HEK293 (cell line): ENCODE results near the gene DAAM1.

Experiments
- CTCF ChIA-PET: fragments of 350-600 bp; formaldehyde crosslinking; extraction: SDS; loops from one replicate; lab custom pipeline; 2021; ENCODE audit warnings: antibody characterized with exemption; lab: Yijun Ruan, JAX
- POLR2A ChIA-PET: fragments of 300-600 bp; formaldehyde crosslinking; extraction: SDS; loops from one replicate; lab custom pipeline; 2020; ENCODE audit warnings: antibody characterized with exemption, inconsistent platforms; lab: Yijun Ruan, JAX
- H3K27ac ChIP-seq: fragments of 200-500 bp; sonication (Bioruptor generic); 2 replicates; pipeline ENCODE4 v1.5.1; 2014; ENCODE audit warnings: low read depth, low read length, control low read depth, inconsistent platforms; ENCODE audit errors: extremely low read depth
- H3K36me3 ChIP-seq, 2 experiments: fragments of 200-500 bp in 1 of 2; sonication (Bioruptor generic) in 1 of 2; 1 replicate in 1 of 2; 2 replicates in 1 of 2; pipeline ENCODE4 v1.5.1; 2014 to 2017; ENCODE audit warnings: inconsistent platforms in 2 of 2, low read length in 2 of 2; ENCODE audit not compliant: control insufficient read depth in 2 of 2, insufficient read depth in 1 of 2
- H3K4me1 ChIP-seq: fragments of 200-500 bp; sonication (Bioruptor generic); 2 replicates; pipeline ENCODE4 v1.5.1; 2014; ENCODE audit warnings: mild to moderate bottlenecking, low read length, inconsistent platforms; ENCODE audit not compliant: control insufficient read depth, insufficient read depth
- H3K4me3 ChIP-seq: 2 replicates; pipeline ENCODE4 v1.5.1; 2011; ENCODE audit warnings: low read depth, mild to moderate bottlenecking, control low read depth, low read length, moderate library complexity
- H3K9me3 ChIP-seq: fragments of 200-500 bp; sonication (Bioruptor generic); 2 replicates; pipeline ENCODE4 v1.5.1; 2014; ENCODE audit warnings: low read depth, low read length, inconsistent platforms; ENCODE audit not compliant: control insufficient read depth, insufficient read depth
- FEZF1 ChIP-seq: fragments of 450-650 bp; formaldehyde crosslinking; IDR thresholded peaks from 2 replicates; pipeline ENCODE4 v1.5.1; 2016; ENCODE audit warnings: missing biosample characterization, missing genetic modification characterization
- HOXA7 ChIP-seq: sonication (generic); formaldehyde crosslinking; IDR thresholded peaks from 2 replicates; pipeline ENCODE4 v1.8.1; 2022; ENCODE audit warnings: missing genetic modification reagents, borderline replicate concordance
- KLF1 ChIP-seq: fragments of 450-650 bp; formaldehyde crosslinking; IDR thresholded peaks from 2 replicates; pipeline ENCODE4 v1.5.1; 2016; ENCODE audit warnings: missing biosample characterization, missing genetic modification characterization
- PBX3 ChIP-seq: sonication (generic); formaldehyde crosslinking; IDR thresholded peaks from 2 replicates; pipeline ENCODE4 v1.8.1; 2022; ENCODE audit warnings: mild to moderate bottlenecking, moderate library complexity, missing genetic modification reagents
- PRDM10 ChIP-seq: fragments of 450-650 bp; formaldehyde crosslinking; IDR thresholded peaks from 2 replicates; pipeline ENCODE4 v1.5.1; 2016; ENCODE audit warnings: missing biosample characterization, missing genetic modification characterization
- TCF7L2 ChIP-seq: IDR thresholded peaks from 2 replicates; pipeline ENCODE4 v1.6.1; 2011; ENCODE audit warnings: low read depth, mild to moderate bottlenecking, inconsistent platforms, low read length, moderate library complexity, borderline replicate concordance
- ZBTB17 ChIP-seq: fragments of 450-650 bp; formaldehyde crosslinking; IDR thresholded peaks from 2 replicates; pipeline ENCODE4 v1.5.1; 2016; ENCODE audit warnings: missing biosample characterization, missing genetic modification characterization
- ZFP3 ChIP-seq: fragments of 450-650 bp; formaldehyde crosslinking; IDR thresholded peaks from 2 replicates; pipeline ENCODE4 v1.5.1; 2016; ENCODE audit warnings: low read depth, missing biosample characterization, missing genetic modification characterization
- ZNF112 ChIP-seq: fragments of 450-650 bp; formaldehyde crosslinking; IDR thresholded peaks from 2 replicates; pipeline ENCODE4 v1.5.0; 2017; ENCODE audit warnings: missing biosample characterization, missing genetic modification characterization
- ZNF121 ChIP-seq: fragments of 450-650 bp; formaldehyde crosslinking; IDR thresholded peaks from 2 replicates; pipeline ENCODE4 v1.5.1; 2016; ENCODE audit warnings: missing biosample characterization, missing genetic modification characterization
- ZNF211 ChIP-seq: fragments of 450-650 bp; formaldehyde crosslinking; IDR thresholded peaks from 2 replicates; pipeline ENCODE4 v1.5.1; 2016; ENCODE audit warnings: low read depth, missing biosample characterization, missing genetic modification characterization
- ZNF354C ChIP-seq: fragments of 450-650 bp; formaldehyde crosslinking; IDR thresholded peaks from 2 replicates; pipeline ENCODE4 v1.5.1; 2016; ENCODE audit warnings: missing biosample characterization, missing genetic modification characterization, low read depth, borderline replicate concordance
- ZNF394 ChIP-seq: fragments of 450-650 bp; formaldehyde crosslinking; IDR thresholded peaks from 2 replicates; pipeline ENCODE4 v1.5.1; 2016; ENCODE audit warnings: missing biosample characterization, missing genetic modification characterization, mild to moderate bottlenecking, moderate library complexity, borderline replicate concordance
- ZNF596 ChIP-seq: fragments of 450-650 bp; IDR thresholded peaks from 2 replicates; pipeline ENCODE4 v1.5.0; 2018; ENCODE audit warnings: missing biosample characterization, mild to moderate bottlenecking, missing genetic modification characterization, moderate library complexity
- ZNF701 ChIP-seq: fragments of 450-650 bp; formaldehyde crosslinking; IDR thresholded peaks from 2 replicates; pipeline ENCODE4 v1.5.1; 2016; ENCODE audit warnings: missing biosample characterization, missing genetic modification characterization
- ZNF785 ChIP-seq: fragments of 450-650 bp; formaldehyde crosslinking; IDR thresholded peaks from 2 replicates; pipeline ENCODE4 v1.5.1; 2016; ENCODE audit warnings: missing biosample characterization, missing genetic modification characterization
- TF ChIP-seq, protein P1 (sequence below): fragments of 450-650 bp; formaldehyde crosslinking; IDR thresholded peaks from 2 replicates; pipeline ENCODE4 v1.5.1; 2017; ENCODE audit warnings: missing biosample characterization, missing genetic modification characterization
- TF ChIP-seq, protein P2 (sequence below): fragments of 450-650 bp; formaldehyde crosslinking; IDR thresholded peaks from 2 replicates; pipeline ENCODE4 v1.5.1; 2016; ENCODE audit warnings: missing biosample characterization, missing genetic modification characterization
- TF ChIP-seq, protein P3 (sequence below): fragments of 450-650 bp; formaldehyde crosslinking; IDR thresholded peaks from 2 replicates; pipeline ENCODE4 v1.5.1; 2017; ENCODE audit warnings: missing biosample characterization, missing genetic modification characterization
- TF ChIP-seq, protein P4 (sequence below): fragments of 450-650 bp; formaldehyde crosslinking; IDR thresholded peaks from 2 replicates; pipeline ENCODE4 v1.5.1; 2016; ENCODE audit warnings: missing biosample characterization, missing genetic modification characterization

Gene DAAM1

GRCh38 chr14:59320763-59321625 is 132.5 kb downstream of the DAAM1 start (continued):
- TF ChIP-seq ZFP3 (tag by site-specific recombination) (no peak), ZNF785 (tag by site-specific recombination) (no peak), ZNF701 (tag by site-specific recombination) (no peak), ZNF211 (tag by site-specific recombination) (no peak)
- TF ChIP-seq, protein P1, sequence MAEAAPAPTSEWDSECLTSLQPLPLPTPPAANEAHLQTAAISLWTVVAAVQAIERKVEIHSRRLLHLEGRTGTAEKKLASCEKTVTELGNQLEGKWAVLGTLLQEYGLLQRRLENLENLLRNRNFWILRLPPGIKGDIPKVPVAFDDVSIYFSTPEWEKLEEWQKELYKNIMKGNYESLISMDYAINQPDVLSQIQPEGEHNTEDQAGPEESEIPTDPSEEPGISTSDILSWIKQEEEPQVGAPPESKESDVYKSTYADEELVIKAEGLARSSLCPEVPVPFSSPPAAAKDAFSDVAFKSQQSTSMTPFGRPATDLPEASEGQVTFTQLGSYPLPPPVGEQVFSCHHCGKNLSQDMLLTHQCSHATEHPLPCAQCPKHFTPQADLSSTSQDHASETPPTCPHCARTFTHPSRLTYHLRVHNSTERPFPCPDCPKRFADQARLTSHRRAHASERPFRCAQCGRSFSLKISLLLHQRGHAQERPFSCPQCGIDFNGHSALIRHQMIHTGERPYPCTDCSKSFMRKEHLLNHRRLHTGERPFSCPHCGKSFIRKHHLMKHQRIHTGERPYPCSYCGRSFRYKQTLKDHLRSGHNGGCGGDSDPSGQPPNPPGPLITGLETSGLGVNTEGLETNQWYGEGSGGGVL = no peak
- TF ChIP-seq, protein P2, sequence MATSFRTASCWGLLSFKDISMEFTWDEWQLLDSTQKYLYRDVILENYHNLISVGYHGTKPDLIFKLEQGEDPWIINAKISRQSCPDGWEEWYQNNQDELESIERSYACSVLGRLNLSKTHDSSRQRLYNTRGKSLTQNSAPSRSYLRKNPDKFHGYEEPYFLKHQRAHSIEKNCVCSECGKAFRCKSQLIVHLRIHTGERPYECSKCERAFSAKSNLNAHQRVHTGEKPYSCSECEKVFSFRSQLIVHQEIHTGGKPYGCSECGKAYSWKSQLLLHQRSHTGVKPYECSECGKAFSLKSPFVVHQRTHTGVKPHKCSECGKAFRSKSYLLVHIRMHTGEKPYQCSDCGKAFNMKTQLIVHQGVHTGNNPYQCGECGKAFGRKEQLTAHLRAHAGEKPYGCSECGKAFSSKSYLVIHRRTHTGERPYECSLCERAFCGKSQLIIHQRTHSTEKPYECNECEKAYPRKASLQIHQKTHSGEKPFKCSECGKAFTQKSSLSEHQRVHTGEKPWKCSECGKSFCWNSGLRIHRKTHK = no peak

- H3K4me3 ChIP-seq = no peak overlapping the region
- peaks cover 0 to 6% of the 10 kb centered on the region in 2 experiments; a peak in 1 of 3 replicates for H3K36me3 ChIP-seq
- TF ChIP-seq ZBTB17 (tag by site-specific recombination) (no peak), TCF7L2 (no peak), FEZF1 (tag by site-specific recombination) (no peak), ZNF112 (tag by site-specific recombination) (no peak), HOXA7 (no peak), KLF1 (tag by site-specific recombination) (no peak), ZNF394 (tag by site-specific recombination) (no peak)
- TF ChIP-seq, protein P3, sequence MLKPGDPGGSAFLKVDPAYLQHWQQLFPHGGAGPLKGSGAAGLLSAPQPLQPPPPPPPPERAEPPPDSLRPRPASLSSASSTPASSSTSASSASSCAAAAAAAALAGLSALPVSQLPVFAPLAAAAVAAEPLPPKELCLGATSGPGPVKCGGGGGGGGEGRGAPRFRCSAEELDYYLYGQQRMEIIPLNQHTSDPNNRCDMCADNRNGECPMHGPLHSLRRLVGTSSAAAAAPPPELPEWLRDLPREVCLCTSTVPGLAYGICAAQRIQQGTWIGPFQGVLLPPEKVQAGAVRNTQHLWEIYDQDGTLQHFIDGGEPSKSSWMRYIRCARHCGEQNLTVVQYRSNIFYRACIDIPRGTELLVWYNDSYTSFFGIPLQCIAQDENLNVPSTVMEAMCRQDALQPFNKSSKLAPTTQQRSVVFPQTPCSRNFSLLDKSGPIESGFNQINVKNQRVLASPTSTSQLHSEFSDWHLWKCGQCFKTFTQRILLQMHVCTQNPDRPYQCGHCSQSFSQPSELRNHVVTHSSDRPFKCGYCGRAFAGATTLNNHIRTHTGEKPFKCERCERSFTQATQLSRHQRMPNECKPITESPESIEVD = no peak
- no peak overlapping the region for H3K27ac ChIP-seq
- 0 out of 2 replicates have a peak, but pooled peaks cover 2% of the 10 kb centered on the region for H3K4me1 ChIP-seq
- H3K9me3 ChIP-seq = no peaks in the 10 kb centered on the region
- CTCF ChIA-PET = no interaction called here
- POLR2A ChIA-PET = no interaction called here
Measured at GRCh38 chr14:59321626-59321949, 133.1 kb downstream of the DAAM1 start.

DNA sequence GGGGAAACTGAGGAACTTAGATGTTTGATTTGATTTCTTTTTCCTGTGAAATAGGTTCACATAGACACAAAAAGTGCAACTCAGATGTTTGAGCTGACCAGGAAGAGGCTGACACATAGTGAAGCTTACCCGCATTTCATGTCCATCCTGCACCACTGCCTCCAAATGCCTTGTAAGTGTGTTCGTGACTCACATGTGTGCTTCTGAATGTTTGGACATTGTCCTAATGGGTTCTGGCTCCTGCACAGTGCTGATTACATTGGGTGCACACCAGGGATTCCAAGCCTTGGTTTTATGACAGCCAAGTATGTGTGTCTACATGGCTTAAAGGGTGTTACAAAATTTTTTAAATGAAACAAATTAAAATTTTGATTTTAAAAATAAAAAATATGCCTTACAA is 137.4 kb downstream of the DAAM1 start:
- ChIA-PET POLR2A (no interaction called here), CTCF (no interaction called here)
- no peak overlapping the region for H3K27ac ChIP-seq
- no peak overlapping the region for H3K4me3 ChIP-seq
- H3K4me1 ChIP-seq = no peaks in the 10 kb centered on the region
- no peaks in the 10 kb centered on the region for H3K9me3 ChIP-seq
- peaks cover 0 to 11% of the 10 kb centered on the region in 2 experiments; a peak in 2 of 3 replicates for H3K36me3 ChIP-seq
- TF ChIP-seq ZNF121 (tag by site-specific recombination) (no peak), PRDM10 (tag by site-specific recombination) (no peak), PBX3 (CRISPR knock-in tag) (no peak), ZNF596 (no peak), ZNF354C (no peak)
- TF ChIP-seq, protein P4, sequence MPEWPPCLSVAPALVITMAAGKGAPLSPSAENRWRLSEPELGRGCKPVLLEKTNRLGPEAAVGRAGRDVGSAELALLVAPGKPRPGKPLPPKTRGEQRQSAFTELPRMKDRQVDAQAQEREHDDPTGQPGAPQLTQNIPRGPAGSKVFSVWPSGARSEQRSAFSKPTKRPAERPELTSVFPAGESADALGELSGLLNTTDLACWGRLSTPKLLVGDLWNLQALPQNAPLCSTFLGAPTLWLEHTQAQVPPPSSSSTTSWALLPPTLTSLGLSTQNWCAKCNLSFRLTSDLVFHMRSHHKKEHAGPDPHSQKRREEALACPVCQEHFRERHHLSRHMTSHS = no peak
